HEK293T (cell line): ENCODE measurements around the gene HNMT.

Experiments used
- CTCF ChIA-PET: fragments of 350-600 bp; formaldehyde crosslinking; extraction: SDS; loops from one replicate; lab custom pipeline; 2021; ENCODE audit warnings: antibody characterized with exemption, inconsistent platforms; lab: Yijun Ruan, JAX
- POLR2A ChIA-PET: fragments of 350-600 bp; formaldehyde crosslinking; extraction: SDS; loops from one replicate; lab custom pipeline; 2020; ENCODE audit warnings: antibody characterized with exemption, inconsistent platforms; lab: Yijun Ruan, JAX
- DNase-seq: peaks from one replicate; pipeline ENCODE4 v3.0.0; 2012; ENCODE audit warnings: mixed read lengths; ENCODE audit errors: extremely low spot score
- ARNT ChIP-seq: fragments of 450-650 bp; IDR thresholded peaks from 2 replicates; pipeline ENCODE4 v1.6.1; 2017; ENCODE audit warnings: mild to moderate bottlenecking
- BHLHE40 ChIP-seq: fragments of 450-650 bp; IDR thresholded peaks from 2 replicates; pipeline ENCODE4 v1.6.1; 2016; ENCODE audit warnings: mild to moderate bottlenecking, moderate library complexity, borderline replicate concordance
- CTBP1 ChIP-seq: fragments of 450-650 bp; IDR thresholded peaks from 2 replicates; pipeline ENCODE4 v1.6.1; 2016; ENCODE audit warnings: borderline replicate concordance
- ELF4 ChIP-seq: fragments of 450-650 bp; IDR thresholded peaks from 2 replicates; pipeline ENCODE4 v1.6.1; 2017; ENCODE audit warnings: antibody characterized with exemption
- FOXA1 ChIP-seq: fragments of 450-650 bp; IDR thresholded peaks from 2 replicates; pipeline ENCODE4 v1.6.1; 2016; ENCODE audit warnings: mild to moderate bottlenecking
- FOXK2 ChIP-seq: fragments of 450-650 bp; IDR thresholded peaks from 2 replicates; pipeline ENCODE4 v1.6.1; 2016; ENCODE audit warnings: mild to moderate bottlenecking
- FOXM1 ChIP-seq: fragments of 450-650 bp; IDR thresholded peaks from 2 replicates; pipeline ENCODE4 v1.6.1; 2017; ENCODE audit warnings: mild to moderate bottlenecking, borderline replicate concordance
- HDGF ChIP-seq: fragments of 450-650 bp; IDR thresholded peaks from 2 replicates; pipeline ENCODE4 v1.6.1; 2017; ENCODE audit warnings: antibody characterized with exemption, borderline replicate concordance
- L3MBTL2 ChIP-seq: fragments of 450-650 bp; conservative IDR thresholded peaks from 2 replicates; pipeline ENCODE4 v1.6.1; 2016; ENCODE audit warnings: mild to moderate bottlenecking
- LEF1 ChIP-seq: fragments of 450-650 bp; IDR thresholded peaks from 2 replicates; pipeline ENCODE4 v1.6.1; 2017; ENCODE audit warnings: mild to moderate bottlenecking, borderline replicate concordance
- NFRKB ChIP-seq: fragments of 450-650 bp; IDR thresholded peaks from 2 replicates; pipeline ENCODE4 v1.6.1; 2016; ENCODE audit warnings: mild to moderate bottlenecking, moderate library complexity
- SP1 ChIP-seq: fragments of 450-650 bp; IDR thresholded peaks from 2 replicates; pipeline ENCODE4 v1.6.1; 2017
- SUZ12 ChIP-seq: fragments of 450-650 bp; IDR thresholded peaks from 2 replicates; pipeline ENCODE4 v1.6.1; 2016; ENCODE audit warnings: mild to moderate bottlenecking
- TARDBP ChIP-seq: fragments of 450-650 bp; IDR thresholded peaks from 2 replicates; pipeline ENCODE4 v1.6.1; 2016
- ZNF384 ChIP-seq: fragments of 450-650 bp; IDR thresholded peaks from 2 replicates; pipeline ENCODE4 v1.6.1; 2016
- TF ChIP-seq, protein P1 (sequence below): fragments of 450-650 bp; IDR thresholded peaks from 2 replicates; pipeline ENCODE4 v1.6.1; 2016

HNMT gene

DNA sequence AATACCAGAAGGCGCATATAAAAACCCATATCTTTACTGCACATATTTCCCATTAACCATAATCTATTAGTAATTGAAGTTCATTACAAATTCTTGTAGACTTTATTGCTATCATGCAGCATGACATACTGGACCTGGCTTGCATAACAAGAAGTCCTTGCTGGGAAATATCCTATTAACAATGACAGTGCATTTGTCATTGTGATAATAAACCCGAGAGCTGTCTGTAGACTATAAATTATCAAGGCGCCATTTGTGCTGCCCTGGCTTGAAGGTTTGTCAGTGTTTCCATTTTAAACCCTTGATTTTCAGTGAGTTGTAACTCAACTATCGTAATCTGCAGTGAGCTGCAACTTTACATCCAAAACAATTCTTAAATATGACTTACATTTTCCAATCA is 59.0 kb downstream of the HNMT start:
- DNase-seq = peak; percentile 20
- TF ChIP-seq, protein P1, sequence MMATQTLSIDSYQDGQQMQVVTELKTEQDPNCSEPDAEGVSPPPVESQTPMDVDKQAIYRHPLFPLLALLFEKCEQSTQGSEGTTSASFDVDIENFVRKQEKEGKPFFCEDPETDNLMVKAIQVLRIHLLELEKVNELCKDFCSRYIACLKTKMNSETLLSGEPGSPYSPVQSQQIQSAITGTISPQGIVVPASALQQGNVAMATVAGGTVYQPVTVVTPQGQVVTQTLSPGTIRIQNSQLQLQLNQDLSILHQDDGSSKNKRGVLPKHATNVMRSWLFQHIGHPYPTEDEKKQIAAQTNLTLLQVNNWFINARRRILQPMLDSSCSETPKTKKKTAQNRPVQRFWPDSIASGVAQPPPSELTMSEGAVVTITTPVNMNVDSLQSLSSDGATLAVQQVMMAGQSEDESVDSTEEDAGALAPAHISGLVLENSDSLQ = peak; percentile 86
- no peak for TF ChIP-seq SP1
- CTCF ChIA-PET = no interaction called here
- POLR2A ChIA-PET = no interaction called here

DNA sequence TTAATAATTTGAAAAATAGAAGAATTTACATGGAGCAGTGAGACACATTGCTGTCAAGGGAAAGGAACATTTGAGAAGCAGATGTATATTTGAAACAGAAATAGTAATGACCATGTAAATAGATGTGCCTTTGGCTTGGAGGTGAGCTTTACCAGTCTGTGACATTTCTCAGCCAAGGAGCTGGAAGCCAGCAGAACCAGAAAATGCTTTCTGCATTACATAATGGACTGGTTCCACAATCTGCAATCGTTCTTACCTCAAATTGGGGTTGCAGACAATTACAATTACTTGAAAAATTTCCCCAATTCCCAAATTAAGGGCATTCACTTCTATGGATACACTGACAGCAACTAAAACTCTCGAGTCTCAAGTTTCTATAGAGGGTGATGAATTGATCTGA is 59.7 kb downstream of the HNMT start:
- TF ChIP-seq LEF1 (no peak), HDGF (no peak), TARDBP (no peak), L3MBTL2 (no peak), BHLHE40 (no peak), FOXA1 (no peak), SP1 (no peak), CTBP1 (no peak), ELF4 (no peak), FOXM1 (no peak), FOXK2 (no peak), ZNF384 (no peak), SUZ12 (no peak), ARNT (no peak)
- TF ChIP-seq, protein P1 = no peak
- ChIA-PET CTCF (no interaction called here), POLR2A (no interaction called here)
- DNase-seq = no peak

DNA sequence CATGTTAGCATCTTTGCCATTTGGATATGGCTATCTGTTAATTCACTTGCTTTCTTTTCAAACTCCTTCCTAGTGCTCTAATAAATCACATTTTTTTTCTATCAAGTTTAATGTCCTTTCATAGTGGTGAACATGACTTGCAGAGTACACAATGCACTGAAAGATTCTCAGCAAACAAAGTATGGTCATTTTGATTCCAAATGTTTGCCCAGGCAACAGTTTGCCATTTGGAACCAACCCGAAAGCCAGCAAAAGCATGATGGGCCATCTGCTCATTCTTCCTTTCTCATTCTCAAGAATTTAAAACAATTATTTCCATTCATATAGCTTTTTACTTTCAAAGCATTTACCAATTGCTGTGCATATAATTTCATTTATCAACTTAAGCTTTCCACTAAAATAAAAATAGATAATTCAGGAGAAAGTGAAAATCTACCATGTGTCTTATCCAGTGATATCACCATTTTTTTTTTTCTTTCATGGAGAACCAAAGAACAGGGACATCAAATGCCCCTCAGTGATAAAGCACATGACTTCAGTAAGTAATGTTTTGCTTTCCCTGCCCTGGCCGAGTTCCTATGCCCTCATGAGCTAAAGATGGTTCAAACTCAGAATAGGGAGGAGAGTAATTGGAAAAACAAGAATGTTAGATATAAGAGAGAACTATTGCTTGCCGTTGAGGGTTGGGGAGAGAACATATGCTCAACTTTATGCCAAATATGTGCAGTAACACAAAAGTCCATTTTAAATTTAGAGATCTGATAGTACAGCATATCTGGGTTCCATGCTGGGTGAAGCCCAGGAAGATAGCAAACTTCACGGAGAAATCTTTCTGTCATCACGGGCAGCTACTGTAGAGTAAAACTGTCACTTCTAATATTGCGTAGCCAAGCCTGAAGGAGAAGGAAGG is 62.1 kb downstream of the HNMT start:
- DNase-seq = no peak
- CTCF ChIA-PET = interaction anchor here (0.6 to 0.7 kb wide), 2 partner anchors 53 to 1075 kb away, joined by 3 read pairs; no protein-coding TSS in a partner anchor
- POLR2A ChIA-PET = no interaction called here
- TF ChIP-seq FOXA1 (no peak), CTBP1 (no peak), TARDBP (no peak), FOXM1 (no peak), ARNT (no peak), SP1 (no peak), SUZ12 (no peak)

DNA sequence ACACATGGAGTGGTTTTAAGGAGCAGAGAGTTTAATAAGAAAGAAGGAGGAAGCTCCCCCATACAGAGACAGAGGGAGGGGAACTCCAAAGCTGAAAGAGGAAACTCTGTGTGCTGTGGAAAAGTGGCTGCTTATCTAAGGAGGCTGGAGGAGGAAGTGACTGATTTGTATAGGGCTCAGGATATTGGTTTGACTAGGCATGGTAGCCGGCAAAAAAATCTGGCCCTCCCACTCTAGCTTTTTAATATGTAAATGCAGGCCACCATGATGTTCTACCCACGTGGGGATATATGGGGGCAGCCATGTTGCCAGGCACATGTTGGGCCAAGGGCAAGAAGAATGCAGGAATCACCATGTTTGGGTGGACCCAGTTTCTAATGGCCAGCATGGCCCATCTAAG is 64.3 kb downstream of the HNMT start:
- DNase-seq = no peak
- ChIA-PET CTCF (no interaction called here), POLR2A (no interaction called here)
- TF ChIP-seq ARNT (no peak), SP1 (no peak), ELF4 (no peak), LEF1 (no peak), HDGF (no peak), BHLHE40 (no peak), NFRKB (no peak)

DNA sequence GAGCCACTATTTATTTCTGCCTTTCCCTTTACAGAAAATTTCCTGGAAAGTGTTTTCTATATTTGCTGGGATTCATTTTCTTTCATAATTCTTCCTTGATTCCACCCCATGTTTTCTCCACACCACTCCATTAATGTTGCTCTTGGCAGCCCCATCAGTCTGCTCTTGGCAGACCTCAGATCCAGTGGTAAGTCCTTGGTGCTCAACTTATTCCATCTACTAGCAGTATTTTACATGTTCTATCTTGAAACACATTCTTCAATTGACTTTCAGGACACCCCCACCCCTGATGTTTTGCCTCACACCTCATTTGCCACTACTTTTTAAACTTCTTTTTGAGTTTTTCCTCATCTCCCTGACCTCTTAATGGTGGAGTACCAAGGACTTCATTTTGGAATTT is 65.0 kb downstream of the HNMT start:
- POLR2A ChIA-PET = no interaction called here
- TF ChIP-seq L3MBTL2 (no peak), FOXM1 (no peak), LEF1 (no peak)
- no peak for DNase-seq
- CTCF ChIA-PET = no interaction called here

DNA sequence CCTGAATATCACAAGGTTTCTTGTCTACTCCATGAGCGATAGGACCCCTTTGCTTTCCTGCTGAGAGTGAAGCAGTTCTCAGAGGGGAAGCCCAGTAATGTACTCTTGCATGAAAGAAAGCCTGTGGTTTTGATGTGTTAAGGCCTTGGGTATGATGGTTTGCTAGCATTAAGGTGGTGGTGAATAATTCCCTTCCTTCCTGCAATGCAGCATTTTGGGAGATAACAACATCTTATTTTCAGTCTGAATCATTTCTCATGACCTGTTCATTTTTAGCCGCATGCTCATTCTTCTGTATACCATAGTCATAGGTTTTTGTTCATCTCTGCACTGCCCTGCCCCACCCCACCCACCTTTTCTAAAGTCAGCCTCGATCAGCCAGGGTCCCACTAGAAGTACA is 66.2 kb downstream of the HNMT start:
- DNase-seq = no peak
- ChIA-PET CTCF (no interaction called here), POLR2A (no interaction called here)
- TF ChIP-seq ARNT (no peak), L3MBTL2 (no peak), FOXM1 (no peak), SUZ12 (no peak)

DNA sequence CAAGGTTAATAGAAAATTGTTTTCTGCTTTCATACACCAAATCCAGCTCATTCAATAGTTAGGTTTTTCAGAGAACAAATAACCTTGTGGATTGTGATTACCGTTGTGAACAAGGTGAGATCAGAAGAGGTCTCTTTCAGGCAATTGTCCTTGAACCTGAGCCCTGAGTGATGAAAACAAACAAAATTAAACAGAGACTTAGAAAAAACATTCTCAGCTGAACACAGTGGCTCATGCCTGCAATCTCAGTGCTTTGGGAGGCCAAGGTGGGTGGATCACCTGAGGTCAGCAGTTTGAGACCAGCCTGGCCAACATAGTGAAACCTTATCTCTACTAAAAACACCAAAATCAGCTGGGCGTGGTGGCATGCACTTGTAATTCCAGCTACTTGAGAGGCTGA is 68.1 kb downstream of the HNMT start:
- TF ChIP-seq ZNF384 = no peak
- TF ChIP-seq ELF4 = no peak
- TF ChIP-seq FOXK2 = no peak
- POLR2A ChIA-PET = no interaction called here
- no peak for DNase-seq
- CTCF ChIA-PET = no interaction called here

DNA sequence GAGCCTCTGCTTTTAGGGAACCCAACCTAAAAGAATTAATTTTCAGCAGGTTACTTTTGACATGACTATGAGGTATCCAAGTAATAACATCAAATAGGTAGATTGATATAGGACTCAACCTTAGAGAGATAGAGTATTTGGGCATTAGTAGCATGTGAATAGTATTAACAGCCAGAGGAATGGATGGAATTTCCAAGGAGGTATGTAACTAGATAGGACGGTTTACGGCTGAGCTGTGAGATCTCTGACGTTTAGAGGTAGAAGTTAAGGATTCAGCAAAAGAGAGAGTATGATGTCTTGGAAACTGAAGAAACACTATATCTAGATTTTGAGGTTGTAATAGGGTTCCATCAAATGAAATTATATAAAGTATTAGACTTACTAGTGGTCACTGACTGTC is 70.3 kb downstream of the HNMT start:
- ChIA-PET POLR2A (no interaction called here), CTCF (interaction anchor here (0.6 kb wide), 1 partner anchor 90 kb away, joined by 4 read pairs; no protein-coding TSS in a partner anchor)
- no peak for TF ChIP-seq SP1
- no peak for TF ChIP-seq CTBP1
- TF ChIP-seq ARNT = no peak
- no peak for TF ChIP-seq BHLHE40
- no peak for TF ChIP-seq FOXK2
- TF ChIP-seq FOXM1 = no peak
- no peak for TF ChIP-seq TARDBP
- TF ChIP-seq, protein P1 = no peak
- TF ChIP-seq LEF1 = no peak
- TF ChIP-seq HDGF = no peak
- TF ChIP-seq L3MBTL2 = no peak
- TF ChIP-seq FOXA1 = no peak
- no peak for TF ChIP-seq NFRKB
- no peak for TF ChIP-seq SUZ12
- TF ChIP-seq ELF4 = no peak
- TF ChIP-seq ZNF384 = no peak
- no peak for DNase-seq
